ENCODE measurements around the gene CHID1.

CHID1 gene

DNA sequence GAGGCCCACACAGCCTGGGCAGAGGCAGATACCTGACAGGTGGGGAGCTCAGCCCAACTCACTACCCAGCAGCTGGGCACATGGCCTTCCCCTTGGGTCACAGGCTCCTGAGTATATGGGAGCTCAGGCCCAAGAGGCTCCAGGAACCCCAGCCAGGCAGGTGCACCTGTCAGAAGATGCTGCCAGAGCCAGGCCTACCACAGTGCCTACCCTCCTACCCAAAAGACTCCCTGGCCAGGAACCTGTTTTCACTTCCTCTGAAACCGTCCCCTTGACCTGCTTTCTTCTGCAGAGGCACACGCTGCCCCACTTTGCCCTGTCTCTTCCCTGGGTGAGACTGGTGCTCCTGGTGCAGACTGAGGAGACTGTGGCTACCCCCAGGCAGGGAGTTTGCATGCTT, 2.9 kb downstream of the CHID1 start:
- no peak for DNase-seq

DNA sequence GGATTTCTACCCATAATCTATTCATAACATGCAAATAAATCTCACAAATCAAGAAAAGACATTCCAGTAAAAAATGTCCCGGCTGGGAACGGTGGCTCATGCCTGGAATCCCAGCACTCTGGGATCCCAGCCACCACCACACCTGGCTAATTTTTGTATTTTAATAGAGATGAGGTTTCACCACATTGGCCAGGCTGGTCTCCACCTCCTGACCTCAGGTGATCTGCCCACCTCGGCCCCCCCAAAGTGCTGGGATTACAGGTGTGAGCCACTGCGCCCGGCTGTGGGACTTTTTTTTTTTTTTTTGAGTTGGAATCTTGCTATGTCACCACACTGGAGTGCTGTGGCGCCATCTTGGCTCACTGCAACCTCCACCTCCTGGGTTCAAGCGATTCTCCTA, 4.7 kb downstream of the CHID1 start:
- no peak for DNase-seq

DNA sequence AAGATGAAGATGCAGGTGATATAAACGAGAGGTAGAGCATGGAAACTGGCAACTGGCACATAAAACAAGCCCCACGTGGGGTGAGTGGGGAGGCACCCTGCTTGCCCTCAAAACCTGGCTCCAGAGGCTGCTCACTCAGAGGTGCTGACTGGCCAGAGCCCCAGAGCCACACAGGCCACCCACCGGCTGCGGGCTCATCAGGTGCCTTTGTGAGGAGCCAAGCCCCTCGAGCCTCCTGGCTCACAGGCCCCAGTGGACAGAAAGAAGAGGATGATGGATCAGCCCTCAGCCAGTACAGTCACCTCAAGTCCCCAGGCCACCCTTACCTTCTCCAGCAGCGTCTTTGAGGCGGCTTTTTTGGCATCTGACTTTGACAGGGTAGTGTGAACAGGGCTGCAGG, 6.2 kb downstream of the CHID1 start:
- no peak for DNase-seq

DNA sequence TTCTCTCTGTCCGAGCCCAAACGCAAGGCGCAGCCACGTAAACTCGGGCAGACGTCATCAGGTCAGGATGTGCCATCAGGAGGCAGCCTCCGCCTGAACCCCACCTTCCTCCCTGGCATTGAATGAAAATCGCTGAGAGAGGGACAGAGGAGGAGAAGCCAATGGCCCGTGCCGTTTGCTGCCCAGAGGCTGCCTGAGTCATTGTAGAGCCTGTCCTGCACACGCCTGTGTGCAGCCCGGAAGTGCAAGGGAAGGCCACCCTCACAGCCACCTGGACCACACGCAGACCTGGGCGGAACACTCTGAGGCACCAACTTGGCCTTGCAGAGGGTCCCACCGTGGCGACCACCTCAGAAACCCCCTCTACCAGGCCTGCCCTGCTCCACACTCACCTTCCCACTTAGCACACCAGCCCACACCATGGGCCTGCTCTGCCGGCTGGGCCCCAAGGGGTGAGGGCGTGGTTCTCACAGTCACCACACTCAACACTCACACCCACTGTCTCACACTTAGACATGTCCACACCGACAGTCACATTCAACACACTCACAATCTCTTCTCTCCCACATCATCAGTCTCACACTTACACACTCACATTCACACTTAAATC, 9.1 kb downstream of the CHID1 start:
- no peak for DNase-seq

DNA sequence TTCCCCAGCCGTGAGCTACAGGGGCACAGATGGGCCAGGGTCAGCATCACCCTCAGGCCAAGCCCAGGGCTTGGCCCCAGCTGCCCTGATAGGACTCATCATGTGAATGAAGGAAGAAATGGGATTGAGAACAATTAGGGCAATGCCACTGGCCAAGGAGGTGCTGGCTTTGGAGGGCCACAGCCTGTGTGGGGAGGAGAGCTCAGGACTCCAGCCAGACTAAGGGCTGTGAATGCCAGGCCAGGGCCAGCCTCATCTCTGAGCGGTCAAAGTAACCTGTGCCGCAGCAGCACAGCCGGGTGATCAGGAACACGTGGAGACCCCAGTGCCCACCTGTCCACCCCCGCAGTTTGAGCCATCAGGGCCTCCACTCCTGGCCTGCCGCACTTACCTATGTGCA, 10.1 kb downstream of the CHID1 start:
- no peak for DNase-seq

DNA sequence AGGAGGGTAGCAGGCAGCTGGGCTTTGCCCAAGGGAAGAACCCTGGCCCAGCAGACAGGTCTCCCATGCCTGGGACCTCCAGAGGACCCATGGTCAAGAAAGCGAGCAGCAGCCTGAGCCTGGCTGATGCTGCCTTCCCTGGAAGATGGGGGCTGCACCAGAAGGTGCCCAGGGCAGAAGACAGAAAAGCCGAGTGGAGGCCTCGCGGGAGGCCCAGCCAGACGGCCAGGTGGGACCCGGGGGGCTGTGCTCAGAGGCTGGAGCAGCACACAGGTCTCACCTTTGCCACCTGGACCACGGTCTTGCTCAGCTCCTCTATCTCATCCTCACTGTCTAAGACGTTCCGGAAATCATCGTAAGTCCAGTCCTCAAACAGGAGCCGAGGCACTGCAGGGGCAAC, 10.9 kb downstream of the CHID1 start:
- DNase-seq: no peak

DNA sequence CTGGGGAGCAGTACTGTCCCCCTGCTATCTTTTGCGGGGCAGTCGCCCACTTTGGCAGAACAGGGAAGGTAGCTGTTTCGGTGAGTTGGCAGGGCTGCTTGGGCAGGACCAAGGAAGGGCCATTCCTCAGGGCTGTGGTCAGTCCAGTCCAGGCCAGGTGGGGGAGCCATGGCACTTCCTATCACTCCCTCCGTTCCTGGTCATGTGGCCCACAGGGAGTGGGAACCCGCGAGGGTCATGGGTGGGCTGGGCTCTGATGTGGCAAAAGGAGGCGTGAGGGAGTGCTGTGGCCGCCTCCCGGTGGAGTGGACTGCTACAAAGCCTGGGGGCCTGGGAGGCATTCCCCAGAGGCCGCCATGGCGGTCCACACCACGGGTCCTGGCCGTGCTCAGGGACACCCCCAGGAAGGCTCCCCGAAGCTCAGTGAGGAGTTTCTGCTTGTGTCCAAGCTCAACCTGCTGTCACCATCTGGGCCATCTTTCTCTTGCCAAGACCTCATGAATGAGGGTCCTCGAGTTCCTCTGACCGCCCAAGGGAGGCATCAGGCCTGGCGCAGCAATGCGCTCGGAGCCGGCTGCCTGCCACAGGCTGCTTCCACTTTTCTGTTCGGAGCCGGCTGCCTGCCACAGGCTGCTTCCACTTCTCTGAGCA, 11.9 kb downstream of the CHID1 start:
- DNase-seq: no peak

DNA sequence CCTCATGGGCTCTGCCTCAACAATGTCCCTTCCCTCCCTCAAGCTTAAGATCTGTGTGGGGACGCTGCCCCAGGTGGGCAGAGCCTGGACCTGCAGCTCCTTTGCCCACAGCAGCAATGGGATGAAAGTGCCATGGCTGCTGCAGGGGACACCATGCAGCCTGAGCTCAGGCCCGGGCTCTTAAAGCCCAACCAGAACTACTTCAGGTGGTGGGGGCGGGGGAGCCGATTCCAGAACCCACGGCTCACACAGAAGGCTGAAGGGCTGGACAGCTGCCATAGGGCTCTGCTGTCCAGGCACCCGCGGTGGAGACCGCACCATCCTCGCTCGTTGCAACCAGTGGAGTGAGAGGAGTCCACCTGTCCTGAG, 12.5 kb downstream of the CHID1 start:
- DNase-seq: no peak

DNA sequence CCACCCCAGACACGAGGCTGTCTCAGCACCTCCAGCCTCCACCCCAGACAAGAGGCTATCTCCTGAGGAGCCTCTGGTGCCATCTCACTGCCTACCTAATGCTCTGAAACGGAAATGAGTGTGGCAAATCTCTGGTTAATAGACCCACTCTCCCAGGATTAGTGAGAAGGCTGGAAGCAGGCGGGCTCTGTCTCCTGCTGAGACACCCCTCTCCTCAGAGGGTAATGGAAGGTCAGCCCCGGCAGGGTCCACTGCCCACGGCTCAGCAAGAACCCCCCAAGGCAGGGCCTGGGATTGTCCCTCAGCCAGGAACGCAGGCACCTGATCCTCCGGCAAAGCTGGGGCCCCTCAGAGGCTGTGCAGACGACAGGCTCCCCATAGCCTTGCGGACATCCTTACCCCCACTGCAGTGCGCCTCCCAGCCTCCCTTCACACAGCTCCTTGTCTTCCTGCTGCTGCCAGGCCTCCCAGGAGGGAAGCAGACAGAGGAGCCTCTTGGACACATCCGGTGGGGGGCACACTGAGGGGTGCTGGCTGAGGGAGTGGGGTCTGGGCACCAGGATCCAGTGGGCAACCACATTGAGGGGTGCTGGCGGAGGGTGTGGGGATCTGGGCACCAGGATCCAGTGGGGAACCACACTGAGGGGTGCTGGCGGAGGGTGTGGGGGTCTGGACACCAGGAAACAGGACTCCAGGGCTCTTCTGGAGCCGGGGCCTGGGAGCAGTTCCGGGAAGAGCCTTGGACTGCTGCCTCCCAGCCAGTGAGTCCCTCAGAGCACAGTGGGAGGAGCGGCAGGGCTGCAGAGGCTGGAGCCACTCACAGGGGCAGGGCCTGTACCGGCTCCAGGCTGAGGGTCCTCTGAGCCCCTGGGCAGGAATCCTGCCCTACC, 13.1 kb downstream of the CHID1 start:
- no peak for DNase-seq

DNA sequence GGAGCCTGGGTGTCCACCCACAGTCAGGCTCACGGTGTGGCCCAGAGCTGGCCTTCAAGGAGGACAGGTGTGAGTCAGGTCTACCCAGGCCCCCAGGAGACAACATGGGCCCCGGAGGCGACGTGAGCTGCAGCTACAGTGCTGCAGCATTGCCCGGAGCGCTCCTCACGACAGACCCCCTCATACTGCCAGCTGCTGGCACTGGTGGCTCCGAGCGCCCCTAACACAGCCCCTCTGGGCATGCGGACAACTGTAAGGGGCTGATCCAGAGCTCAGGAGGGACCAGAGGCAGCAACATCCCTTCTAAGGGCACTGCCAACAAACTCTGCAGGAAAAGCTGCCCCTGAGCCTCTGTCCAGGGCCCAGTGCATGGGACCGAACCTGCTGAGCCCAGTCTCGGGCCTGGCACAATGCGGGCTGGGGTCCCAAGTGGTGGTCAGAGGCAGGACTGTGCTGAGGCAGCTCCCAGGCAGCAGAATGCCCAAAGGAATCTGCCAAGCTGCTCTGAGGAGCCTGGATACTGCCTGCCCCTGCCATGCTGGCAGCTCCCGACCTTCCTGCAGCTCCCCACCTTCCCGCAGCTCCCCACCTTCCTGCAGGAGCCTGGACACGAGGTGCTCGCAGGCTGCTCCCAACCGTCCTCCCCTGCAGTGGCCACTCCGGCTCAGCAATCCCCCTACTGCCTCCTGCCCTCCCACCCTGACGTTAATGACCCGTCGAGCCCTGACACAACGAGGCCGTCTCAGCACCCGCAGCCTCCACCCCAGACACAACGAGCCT, 15.1 kb downstream of the CHID1 start:
- DNase-seq: no peak

DNA sequence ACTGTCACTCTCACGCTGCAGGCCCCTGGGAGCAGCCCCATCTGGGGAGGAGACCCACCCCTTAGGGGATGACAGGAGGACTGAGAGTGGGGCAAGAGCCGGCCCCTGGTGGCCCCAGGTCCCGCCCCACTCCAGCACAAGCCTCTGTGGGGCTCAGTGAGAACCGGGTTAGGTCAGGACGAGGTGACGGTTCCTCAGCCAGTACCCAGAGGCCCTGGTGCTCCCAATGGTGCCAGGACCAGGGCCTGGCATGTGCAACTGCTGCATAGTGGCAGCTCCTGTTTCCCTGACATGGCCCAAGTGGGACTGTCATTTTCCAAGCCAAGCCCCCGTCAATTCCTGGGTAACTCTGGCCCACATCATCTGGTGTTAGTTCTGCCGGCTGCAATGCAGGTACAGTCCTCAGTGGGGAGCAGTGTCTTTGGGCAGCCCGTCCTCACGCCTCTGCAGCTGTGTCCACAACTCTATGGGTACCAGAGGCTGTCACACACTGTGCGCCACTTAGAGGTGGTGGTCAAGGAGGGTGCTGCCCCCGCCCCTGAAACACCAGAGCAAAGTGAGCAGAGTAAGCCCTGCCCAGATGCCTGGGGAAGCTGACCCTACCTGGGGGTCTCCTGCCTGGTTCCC, 15.9 kb downstream of the CHID1 start:
- no peak for DNase-seq

DNA sequence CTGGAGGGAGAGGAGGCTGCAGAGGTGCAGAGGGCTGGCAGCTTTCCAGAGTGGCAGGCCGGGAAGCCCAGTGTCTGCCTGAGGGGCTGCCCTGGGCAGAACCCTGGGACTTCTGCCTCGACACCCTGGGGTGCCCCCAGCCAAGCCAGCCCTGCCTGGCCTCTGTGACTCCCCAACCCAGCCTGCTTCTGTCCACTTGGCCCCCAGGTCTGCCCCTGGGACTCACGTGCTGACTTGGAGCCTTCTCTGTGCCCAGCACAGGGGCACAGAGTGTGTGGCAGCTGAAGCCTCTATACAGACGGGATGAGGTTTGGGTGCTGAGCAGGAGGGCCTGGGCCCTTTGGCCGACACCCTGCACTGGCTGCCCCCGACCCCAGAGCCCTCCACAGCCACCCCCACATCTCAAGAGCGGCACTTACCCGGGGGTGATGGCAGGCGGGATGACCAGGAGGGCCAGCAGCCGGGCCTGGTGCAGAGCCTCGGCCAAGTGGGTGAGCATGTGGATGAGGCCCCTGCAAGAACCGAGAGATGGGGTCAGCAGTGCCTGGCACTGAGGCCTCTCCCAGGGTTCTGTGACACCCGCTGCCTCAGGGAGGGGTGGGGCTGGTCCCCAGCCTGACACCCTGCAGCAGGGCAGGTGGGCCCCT, 17.5 kb downstream of the CHID1 start:
- no peak for DNase-seq

DNA sequence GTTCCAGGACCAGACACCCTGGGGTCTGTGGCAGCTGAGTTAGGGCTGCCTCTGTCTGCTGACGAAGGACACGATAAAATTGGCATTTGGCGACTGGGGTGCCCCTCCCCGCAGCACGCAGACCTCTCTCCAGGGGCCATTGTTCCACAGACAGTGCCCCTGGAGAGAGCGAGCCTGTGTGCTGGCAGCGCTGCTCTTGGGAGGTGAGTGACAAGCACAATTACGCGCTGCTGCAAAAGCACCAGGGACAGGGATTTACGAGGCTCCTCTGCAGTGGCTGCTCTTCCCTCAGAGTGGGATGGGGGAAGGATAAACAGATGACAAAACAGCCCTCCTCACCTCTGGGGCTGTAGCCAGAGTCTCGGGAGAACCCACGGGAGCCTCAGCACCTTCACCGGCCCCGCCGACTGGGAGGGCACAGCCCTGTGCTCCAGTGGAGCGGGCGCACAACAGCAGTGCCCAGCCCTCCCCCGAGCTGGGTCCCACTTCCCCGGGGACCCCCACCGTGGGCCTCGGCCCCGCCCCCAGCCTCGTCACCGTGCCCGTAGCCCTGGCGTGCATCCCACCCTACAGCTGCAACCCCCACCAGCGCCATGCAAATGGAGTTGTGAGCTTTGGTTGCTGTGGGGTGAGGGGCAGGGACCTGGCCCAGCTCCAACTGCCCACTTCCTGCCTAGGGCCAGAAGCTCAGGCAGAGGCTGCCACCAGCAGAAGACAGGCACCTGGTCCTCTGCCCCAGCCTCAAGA, 19.6 kb downstream of the CHID1 start:
- no peak for DNase-seq

DNA sequence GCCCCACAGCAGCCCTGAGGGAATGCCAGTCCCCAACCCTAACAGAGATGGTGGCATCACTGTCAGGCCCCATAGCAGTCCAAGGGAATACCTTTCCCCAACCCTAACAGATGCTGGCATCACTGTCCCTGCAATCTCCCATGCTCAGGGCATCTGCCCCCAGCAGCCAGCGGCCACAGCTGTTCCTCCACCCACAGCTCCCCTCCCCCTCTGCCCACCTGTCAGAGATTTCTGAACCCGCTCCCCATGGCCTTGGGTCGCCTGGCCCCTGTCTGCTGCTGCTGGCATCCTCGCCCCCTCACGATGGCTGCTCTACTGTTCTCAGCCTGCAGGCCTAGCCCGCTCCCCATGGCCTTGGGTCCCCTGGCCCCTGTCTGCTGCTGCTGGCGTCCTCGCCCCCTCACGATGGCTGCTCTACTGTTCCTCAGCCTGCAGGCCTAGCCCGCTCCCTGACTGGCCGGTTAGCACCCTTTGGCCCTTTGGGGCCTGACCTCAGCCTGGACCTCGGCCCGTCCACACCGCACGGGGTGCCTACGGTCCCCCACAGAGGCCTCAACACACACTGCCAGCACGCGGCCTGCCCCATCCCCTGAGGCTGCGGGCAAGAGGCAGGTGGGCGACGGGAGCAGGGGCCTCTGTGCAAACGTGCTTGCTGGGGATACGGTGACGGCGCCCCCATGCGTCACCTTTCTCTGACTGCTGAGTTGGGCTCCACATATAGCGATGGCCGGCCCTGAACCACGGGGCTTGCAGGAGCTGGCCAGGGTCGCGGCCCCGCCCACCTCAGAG, 20.7 kb downstream of the CHID1 start:
- no peak for DNase-seq

DNA sequence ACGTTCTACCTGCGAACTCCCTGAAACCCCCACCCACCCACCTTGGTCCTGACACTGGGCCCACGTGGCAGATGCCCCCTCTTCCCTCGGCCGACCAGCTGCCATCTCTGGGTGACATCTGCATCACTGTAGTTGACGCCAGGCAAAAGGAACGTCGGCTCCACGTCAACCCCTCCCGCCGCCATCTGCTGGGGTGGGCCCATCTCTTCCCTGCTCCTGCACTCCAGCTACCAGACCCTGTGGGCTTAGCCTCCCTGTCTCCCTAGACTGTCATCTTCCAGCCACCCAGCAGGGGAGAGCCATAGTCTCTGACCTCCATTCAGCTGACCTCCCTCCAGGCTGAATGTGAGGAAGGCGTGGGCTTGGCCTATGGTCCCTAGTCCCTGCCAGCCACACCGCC, 21.4 kb downstream of the CHID1 start:
- no peak for DNase-seq

DNA sequence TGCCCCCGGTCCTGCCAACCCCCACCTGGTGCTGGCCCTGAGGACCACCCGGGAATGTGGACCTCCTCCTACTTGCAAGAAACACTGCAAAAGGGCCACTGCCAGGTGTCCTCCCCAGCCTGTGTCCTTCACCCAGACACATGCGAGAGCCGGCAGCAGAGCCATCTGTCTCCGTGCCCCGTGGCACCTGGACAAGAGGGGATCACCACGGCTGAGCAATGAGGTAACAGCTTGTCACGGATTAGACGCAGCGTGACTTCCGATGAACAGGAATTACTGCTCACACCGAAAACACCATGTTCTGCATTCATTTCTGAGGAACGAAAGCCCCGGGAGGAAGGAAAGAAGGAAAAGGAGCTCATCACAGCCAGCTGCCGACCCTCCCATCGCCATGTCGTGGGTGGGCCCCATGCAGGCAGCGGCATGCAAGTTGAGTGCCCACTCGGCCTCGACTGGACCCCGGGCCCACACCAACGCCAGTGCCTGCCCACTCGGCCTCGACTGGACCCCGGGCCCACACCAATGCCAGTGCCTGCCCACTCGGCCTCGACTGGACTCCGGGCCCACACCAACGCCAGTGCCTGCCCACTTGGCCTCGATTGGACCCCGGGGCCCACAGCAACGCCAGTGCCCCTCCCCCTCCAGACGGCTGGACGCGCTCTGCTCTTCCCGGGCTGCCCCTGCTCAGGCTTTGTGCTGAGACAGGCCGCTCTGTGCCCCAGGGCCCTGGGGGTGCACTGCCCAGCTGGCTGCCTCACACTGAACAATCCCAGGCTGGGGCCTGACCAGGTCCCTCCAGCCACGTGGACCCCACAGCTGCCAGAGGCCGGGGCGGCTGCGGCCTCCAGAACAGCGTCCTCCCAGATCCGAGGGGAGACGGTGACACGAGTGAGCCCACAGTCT, 22.0 kb downstream of the CHID1 start:
- no peak for DNase-seq

DNA sequence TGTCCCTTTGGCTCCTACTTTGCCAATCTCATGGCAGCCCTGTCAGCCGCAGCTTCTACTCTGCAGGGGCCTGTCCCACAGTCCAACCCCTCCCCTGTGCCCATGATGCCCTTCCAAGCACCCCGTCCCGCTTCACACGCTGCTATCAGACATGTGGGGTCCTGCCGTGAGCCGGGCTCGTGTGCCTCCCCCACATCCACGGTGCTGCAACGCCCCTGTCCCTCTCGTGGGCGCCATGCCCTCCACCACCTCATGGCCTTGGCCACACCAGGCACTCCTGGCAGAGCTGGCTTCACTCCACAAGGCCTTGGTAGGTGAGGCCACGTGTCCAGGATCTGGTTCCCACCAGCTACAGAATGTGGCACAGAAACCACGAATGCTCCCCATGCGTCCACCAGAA, 23.0 kb downstream of the CHID1 start:
- no peak for DNase-seq

DNA sequence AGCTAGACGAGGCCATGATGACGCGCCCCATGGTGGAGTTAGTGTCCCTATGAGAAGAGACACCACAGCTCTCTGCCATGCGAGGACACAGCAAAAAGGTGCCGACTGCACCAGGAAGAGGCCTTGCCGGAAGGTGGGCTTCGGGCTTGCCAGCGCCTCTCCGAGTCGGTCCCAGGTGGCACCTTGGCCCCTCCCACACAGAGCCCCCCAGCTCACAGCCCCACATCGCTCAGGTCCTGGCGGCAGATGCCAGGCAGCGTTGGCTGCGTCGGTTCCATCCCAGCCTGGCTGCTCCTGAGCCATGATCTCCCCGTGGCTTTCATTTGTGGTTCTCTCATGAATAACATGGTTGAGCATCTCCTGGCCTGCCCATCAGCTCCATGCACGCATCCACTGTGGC, 24.0 kb downstream of the CHID1 start:
- DNase-seq: no peak

DNA sequence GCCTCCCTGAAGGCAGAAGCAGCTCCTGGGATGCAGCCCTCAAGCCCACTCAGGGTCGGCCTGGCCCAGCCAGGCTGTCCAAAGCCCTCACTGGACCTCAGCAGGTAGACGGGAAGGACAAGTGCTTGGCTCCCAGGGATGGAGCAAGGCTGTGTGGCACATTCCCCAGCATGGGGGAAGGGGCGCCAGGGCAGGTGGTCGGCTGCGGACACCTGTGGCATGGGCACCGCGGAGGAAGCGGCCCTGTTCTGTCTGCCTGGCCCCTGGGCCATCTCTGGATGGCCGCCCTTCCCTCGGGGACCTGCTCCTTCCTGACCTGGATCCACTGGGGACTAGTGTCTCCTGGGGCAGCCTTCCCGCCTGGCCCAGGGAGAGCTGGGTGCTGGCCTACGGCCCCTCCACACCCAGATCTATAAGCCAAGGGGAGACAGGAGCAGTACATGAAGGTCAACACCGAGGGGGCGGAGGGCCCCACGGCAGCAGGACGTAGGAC, 26.0 kb downstream of the CHID1 start:
- no peak for DNase-seq

DNA sequence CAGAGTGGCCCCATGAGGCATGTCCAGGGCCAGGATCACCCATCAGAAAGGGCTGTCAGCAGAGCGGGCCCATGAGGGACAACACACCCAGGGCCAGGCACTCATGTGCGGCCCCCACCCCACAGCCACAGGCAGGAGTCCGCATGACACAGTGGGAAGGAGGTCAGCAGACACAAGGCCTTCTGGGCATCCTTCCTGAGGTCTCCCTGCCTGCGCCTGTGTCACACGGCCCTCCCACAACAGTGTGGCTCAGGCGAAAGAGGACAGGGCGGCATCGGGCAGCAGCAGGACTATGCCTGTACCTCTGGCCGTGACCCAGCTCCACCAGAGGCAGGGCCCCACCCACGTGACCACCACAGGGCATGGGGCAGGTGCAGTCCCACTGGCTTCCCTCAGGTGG, 27.1 kb downstream of the CHID1 start:
- no peak for DNase-seq
